Non-pigmented ciliary epithelial cell (primary cell): ENCODE measurements around the gene ADAM11.

Source experiments
- DNase-seq: peaks from one replicate; pipeline ENCODE4 v3.0.0-alpha.2; 2010; ENCODE audit warnings: low read depth

Gene ADAM11

DNA sequence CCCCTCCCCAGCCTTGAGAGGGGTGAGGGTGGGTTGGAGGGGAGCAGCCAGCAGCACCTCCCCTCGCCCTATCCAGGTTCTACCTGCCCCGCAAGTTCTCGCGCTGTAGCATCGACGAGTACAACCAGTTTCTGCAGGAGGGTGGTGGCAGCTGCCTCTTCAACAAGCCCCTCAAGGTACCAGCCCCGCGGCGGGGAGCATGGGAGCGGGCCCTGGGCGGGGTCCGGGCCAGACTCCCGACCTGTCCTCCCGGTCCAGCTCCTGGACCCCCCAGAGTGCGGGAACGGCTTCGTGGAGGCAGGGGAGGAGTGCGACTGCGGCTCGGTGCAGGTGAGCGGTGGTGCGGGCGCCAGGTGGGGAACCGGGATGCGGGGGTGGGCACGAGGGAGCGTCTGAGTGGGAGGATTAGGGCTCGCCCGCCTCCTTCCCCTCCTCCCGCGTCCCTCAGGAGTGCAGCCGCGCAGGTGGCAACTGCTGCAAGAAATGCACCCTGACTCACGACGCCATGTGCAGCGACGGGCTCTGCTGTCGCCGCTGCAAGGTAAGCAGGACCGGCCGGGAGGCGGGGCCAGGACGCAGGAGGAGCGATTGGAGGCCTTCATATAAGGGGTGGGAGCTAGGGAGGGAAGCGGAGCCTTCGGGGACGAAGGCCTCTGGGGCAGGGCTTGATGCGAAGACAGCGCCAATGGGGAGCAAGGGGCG lies 16.5 kb downstream of the ADAM11 start:
- peak; percentile 90 for DNase-seq

DNA sequence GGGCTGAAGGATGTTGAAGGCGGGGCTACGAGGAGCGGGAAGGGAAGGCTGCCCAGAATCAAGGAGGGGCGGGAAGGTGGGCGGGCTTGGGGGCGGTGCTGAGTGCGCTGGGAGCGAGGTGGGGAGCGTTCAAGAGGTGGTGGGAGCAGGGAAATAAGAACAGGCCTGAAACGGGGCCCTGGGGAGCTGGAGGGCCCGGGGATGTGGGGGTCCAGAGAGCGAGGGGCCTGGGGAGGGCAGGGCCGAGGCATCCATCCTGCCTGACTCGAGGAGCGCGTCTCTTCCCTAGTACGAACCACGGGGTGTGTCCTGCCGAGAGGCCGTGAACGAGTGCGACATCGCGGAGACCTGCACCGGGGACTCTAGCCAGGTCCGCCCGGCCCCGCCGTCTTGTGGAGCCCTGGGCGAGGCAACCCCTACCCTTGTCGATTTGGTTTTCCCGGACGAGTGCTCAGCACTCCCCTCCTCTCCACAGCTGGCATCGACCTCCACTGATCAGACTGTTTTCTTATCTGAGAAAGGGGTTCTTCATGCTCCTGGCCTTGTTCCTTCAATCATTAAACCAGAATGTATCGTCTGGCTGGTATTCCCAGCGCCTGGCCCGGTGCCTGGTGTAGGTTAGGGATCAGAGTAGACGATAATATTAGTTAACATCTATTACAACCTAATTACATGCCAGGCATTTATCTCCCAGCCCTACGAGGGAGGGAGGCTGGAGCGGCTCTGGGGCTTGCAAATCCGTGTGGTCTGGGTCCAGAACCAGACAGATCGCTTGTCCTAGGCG lies 17.2 kb downstream of the ADAM11 start:
- no peak for DNase-seq

DNA sequence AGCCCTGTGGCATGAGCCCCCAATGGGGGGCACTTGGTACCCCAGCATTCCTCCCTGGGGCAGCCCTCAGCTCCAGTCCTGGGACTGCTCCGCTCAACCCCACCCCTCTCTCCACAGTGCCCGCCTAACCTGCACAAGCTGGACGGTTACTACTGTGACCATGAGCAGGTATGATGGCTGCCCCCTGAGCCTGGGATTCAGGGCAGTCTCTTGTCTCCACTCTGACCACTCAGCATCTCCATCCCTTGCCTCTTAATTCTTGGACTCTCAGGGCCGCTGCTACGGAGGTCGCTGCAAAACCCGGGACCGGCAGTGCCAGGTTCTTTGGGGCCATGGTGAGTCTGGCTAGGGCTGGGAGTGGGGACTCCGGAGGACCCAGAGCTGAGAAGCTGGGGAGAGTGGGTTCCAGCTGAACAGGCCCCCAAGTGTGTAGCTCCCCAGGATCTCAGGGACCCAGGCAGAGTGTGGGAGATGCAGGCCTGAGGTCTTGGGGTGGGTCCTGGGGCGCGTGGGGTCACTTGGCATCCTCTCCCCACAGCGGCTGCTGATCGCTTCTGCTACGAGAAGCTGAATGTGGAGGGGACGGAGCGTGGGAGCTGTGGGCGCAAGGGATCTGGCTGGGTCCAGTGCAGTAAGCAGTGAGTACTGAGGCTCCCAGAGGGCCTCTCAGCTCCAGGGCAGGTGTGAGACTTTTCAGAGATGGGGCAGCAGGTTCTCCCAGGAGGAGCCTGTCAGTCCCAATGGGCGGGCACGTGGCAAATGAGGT lies 18.0 kb downstream of the ADAM11 start:
- no peak for DNase-seq

DNA sequence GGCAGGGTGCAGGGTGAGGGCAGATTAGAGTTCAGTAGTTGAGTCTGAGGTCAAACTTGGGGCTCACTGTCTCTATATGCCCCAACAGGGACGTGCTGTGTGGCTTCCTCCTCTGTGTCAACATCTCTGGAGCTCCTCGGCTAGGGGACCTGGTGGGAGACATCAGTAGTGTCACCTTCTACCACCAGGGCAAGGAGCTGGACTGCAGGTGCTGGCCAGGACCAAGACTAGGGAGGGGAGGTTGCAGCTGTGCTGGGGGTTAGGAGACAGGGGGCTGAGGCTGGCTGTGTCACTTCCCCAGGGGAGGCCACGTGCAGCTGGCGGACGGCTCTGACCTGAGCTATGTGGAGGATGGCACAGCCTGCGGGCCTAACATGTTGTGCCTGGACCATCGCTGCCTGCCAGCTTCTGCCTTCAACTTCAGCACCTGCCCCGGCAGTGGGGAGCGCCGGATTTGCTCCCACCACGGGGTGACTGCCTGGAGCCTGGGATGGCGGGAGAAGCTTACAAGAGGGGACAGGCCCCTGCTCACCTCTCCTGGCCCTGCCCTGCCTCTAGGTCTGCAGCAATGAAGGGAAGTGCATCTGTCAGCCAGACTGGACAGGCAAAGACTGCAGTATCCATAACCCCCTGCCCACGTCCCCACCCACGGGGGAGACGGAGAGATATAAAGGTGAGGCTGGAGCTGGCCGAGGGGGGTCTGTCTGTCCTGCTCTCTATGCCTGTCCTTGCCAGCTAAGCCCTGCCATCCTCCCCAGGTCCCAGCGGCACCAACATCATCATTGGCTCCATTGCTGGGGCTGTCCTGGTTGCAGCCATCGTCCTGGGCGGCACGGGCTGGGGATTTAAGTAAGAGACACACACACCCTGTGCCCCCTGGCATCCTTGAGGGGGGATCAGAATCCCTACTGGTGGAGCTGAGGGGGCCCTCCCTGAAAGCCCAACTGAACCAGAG lies 18.9 kb downstream of the ADAM11 start:
- no peak for DNase-seq

DNA sequence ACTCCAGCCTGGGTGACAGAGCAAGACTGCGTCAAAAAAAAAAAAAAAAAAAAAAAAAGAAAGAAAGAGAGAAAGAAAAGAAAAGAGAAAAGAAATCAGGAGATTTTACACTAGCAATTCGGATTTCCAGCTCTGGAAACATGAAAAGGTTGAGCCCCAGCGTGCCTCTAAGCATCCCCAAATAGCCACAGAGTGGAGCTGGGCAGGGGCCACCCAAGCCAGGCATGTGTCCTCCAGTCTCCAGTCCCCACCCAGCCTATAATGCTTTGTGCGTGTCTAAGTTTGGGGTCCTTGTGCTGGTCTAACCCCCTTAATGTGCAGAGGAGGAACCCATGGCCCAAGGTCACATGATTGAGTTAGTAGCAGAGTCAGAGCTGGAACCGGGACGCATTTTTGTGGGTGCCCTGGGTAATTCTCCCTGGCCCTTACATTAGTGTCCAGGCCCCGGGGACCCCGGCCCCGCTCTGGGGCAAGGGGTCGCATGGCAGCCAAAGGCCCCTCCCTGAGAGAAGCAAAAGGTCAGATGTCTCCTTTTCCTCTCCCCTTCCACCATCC lies 19.9 kb downstream of the ADAM11 start:
- DNase-seq = no peak

DNA sequence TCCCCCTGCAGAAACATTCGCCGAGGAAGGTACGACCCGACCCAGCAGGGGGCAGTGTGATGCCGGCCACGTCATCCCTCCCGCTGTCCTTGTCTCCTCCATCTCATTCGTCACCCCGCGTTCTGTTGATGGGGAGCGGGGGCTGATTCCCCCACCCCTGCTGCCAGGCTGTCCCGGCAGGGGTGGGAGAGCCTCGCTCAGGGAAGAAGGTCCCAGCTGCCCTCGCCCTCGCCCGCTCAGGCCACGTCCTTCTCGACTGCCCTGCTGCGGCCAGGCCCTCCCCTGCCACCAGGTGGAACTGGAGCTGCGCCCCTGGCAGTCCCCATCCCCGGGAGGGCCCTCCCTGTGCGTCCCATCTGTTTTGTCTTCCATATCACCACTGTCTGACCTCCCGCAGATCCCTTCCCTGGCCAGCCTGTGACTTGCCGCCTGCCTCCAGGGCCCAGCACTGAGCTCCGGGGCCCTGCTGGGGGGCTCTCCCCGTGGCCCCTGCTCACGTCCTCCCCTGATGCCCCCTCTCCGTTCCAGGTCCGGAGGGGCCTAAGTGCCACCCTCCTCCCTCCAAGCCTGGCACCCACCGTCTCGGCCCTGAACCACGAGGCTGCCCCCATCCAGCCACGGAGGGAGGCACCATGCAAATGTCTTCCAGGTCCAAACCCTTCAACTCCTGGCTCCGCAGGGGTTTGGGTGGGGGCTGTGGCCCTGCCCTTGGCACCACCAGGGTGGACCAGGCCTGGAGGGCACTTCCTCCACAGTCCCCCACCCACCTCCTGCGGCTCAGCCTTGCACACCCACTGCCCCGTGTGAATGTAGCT lies 20.6 kb downstream of the ADAM11 start:
- DNase-seq = peak; percentile 17

DNA sequence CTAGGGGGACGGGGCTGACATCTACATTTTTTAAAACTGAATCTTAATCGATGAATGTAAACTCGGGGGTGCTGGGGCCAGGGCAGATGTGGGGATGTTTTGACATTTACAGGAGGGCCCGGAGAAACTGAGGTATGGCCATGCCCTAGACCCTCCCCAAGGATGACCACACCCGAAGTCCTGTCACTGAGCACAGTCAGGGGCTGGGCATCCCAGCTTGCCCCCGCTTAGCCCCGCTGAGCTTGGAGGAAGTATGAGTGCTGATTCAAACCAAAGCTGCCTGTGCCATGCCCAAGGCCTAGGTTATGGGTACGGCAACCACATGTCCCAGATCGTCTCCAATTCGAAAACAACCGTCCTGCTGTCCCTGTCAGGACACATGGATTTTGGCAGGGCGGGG lies 21.4 kb downstream of the ADAM11 start:
- no peak for DNase-seq

DNA sequence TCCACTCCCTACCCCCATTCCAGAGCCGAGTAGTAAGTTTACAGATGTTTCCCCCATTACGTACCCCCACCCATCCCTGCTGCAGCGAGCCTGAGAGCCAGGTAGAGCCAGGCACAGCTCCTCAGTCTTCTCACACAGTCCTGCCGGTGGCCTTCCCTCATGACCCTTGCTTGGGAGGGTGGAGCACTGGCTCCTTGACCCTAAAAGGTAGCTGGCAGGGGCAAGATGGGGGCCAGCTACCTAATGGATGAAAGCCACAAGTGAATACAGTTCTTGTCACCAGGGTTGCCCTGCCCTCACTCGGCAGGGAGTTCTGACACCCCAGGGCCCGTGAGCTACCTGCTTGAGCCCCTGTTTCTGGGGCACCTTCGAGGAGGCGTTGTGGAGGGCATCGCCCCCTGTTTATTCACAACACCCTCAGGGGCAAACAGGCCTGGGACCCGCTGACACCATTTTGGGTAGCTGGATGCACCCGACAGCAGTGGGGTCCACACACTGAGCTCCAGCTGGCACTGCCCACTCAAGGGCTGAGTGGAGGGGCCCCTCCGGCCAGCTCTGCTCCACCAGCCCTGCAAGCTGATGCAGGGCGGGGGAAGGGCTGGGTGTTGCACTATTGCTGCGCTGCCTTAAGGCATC lies 22.2 kb downstream of the ADAM11 start:
- DNase-seq = no peak

DNA sequence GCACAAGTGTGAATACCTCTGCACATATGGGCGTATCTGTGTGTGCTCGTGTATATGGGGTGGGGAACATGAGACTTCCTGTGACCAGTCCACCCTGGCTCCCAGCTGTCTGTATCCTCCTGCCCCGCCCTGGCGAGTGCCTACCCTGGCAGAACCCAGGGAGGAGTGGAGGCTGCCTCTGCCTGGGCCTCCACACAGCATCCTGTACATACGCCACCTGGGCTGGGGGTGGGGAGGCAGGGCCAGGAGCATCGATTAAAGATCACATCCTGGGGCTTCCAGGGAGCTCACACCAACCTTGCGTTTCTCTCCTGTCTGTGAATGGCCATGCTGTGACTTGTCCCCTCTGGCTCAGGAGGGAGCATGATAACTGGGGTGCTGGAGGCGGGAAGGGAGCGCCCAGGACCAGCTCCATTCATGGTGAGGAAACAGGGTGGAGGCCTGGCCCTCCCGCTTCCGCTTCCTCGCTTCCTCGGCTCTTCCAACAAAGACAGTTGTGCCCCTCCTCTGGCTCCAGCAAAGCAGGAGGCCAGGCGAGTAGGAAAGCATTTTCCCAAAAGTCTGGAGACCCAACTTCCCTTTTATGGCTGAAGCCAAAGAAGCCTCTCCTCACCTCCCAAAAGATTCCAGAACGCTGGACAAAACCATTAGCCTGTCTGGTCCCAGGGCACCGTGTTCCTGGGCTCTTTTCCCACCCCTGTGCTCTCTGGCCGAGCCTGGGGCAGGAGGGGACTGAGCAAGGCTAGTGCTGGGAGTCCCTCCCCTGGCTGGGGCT lies 22.9 kb downstream of the ADAM11 start:
- DNase-seq = no peak

DNA sequence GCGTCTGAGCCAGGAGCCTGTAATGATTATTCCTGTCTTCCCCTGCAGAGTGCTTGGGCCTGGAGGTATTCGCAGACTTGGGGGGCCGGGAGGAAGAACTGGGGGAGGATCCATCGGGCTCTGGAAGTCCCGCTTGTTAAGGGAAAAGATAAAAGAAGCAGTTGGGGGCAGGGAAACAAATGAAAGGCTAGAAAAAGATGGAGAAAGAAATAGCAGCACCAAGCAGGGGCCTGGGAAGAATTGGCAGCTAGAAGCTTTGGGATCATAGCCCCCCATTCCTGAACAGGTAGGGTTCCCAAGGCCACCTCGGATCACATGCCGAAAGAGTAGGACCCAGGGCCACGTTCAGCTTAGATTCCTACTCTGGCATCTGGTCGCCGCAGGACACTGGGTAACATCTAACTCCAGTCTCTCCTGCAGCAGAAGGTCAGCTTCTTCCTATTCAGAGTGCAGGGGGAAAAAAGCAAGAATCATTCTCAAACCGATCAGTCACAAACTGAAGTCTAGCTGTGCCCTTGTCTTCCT lies 23.6 kb downstream of the ADAM11 start:
- DNase-seq = no peak

DNA sequence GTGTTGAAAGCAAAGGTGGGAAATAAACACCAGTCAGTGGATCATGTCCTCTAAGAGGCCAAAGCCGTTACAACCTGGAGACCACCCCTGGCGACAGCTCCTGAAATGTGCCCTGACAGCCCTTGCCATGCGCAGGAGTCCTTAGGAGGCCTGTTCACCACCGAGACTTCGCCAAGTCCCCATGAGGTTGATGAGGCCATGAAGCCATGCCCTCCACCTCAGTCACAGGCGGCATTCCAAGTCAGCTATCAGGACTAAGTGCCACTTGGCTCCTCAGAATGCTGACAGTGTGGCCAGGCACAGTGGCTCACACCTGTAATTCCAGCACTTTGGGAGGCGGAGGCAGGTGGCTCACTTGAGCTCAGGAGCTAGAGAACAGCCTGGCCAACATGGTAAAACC lies 27.1 kb downstream of the ADAM11 start:
- no peak for DNase-seq

DNA sequence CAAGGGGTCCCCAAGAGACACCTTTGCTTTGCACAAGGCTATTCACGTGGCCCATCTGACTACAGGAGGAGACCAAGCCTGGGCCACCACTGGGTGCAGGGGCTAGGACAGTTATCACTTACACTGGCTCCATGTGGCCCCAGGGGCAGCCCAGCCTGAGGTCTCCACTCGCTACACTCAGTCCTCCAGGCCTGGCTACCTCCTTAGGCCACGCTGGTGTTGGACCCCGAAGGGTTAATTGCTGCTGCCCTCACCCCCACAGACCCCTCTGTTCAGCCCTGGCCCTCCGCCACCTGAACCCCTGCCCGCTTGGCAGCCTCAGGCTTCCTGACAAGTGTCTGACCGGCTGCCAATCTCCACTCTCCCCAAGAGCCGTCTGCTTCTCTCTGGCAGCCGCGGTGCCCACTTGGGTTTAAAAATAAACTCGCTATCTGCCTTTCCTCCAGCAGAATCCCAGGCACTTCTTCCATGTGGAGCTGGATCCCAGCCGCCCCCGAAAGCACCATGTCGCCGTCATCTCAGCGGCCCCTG lies 27.8 kb downstream of the ADAM11 start:
- no peak for DNase-seq

DNA sequence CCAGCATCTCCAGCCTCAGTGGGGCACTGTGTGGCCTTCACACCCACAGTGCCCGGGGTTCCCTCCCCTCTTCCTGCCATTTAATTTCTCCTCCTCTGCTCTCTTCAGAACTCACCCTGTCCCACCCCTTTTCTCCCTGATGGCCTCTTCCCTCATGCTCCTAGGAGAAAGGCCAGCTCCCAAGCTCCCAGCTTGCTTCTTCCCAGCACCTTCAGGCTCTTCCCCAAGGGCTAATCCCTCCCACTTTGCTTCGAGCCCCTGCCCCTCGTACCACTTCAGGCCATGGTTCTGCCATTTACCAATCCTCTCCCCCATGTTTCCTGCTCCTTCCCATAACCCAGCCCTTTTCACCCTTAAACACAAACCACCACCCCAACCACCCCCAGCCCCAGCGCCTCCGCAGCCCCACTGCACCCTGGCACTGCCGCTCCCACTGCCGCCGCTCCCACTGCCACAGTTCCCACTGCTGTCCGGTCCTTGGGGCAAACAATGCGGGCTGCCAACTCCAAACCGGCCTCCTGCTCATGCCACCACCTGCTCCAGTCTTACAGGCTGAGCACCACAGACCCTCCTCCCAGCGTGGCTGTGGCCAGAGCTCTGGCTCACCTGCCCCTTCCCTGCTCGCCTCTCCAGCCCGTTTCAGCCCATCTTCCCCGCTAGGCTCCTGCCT lies 28.6 kb downstream of the ADAM11 start:
- no peak for DNase-seq

DNA sequence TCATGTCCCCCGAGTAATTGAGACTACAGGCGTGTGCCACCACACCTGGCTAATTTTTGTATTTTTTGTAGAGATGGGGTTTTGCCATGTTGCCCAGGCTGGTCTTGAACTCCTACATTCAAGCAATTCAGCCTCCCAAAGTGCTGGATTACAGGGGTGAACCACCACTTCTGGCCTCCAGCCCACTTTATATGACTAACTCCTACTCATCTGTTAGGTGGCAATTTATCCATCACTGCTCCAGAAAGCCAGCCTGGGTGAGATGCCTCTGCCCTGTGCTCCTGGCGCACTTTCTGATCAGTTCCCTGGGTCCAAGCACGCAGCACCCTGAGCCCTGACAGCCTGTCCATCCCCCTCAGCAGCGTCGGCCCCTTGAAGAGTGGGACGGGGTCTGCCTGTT lies 29.4 kb downstream of the ADAM11 start:
- no peak for DNase-seq

DNA sequence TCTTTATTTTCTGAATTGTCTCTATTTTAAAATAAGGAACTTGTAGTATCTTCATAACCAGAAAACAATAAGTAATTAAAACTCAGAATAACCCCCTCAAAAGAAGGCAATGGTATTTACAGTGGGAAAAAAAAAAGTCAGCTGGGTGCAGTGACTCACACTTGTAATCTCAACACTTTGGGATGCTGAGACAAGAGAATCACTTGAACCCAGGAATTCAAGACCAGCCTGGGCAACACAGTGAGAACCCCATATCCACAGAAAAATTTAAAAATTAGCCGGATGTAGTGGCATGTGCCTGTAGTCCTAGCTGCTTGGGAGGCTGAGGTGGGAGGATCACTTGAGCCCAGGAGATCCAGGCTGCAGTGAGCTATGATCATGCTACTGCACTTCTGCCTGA lies 33.5 kb downstream of the ADAM11 start:
- no peak for DNase-seq

DNA sequence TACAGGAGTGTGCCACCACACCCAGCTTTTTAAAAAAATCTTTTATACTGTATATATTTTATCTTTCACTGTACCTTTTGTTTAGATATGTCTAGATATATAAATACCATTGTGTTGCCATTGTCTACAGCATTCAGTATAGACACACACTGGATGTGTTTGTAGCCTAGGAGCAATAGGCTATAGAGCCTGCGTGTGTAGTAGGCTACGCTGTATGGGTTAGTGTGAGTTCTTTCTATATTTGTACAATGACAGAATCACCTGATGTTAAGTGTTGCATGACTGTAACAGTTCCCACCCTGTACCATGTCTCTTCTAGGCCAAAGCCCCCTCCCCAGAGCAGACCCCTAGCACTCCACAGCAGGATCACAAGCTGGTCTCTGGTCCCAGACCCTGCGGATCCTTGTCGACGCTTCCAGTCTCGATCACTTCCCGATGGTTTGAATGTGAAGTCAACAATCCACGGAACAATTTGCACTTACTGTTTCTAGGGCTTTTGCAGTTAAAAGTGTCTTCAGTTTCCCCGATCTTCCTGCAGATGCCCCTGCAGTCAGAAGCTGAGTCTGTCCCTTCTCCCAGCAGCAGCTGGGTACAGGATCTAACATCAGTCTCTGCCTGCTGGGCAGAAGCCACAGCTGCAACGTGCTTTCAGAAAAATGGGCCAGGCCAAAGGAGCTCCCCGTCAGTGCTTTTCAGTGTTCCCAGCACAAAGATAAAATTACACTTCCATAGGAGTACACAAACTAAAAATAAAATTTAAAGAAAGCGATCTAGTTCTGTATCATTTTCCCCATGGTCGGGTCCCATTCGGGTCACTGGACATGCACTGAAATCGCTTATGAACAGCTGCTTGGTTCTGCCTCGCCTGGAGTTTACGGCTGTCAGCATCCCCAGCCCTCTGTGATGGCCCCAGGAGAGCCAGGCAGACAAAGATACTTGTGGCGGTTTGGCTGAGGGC lies 35.4 kb downstream of the ADAM11 start:
- DNase-seq = no peak

DNA sequence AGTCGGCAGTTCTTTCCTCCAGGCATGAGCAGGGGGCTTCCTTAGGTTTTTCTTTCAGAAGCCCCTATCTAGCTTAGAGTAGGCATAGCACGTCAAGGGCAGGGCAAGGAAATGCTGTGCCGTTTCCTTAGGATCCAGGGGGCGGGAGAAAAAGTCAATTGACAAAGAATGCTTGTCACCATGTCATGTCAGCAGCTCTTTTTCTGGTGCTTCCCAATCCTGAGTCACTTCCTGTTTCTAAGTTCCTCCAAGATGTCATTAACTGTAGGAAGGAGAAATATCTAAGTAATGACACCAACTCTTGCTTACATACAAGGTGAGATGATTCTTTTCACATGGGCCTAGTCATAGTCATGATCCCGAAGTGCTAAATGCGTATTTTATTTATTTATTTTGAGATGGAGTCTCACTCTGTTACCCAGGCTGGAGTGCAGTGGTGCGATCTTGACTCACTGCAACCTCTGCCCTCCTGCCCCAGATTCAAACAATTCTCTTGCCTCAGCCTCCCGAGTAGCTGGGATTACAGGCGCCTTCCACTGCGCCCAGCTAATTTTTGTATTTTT lies 36.1 kb downstream of the ADAM11 start:
- DNase-seq = peak; percentile 67
